HUES48 (cell line): Measurements from ENCODE around the gene CDC20.

Experiments
- H3K27ac ChIP-seq: one replicate; pipeline ENCODE4 v1.7.0; 2013; ENCODE audit warnings: low read depth, low read length, inconsistent platforms
- H3K27me3 ChIP-seq: 2 replicates; pipeline ENCODE4 v1.6.1; 2013; ENCODE audit warnings: mild to moderate bottlenecking, low read length; ENCODE audit not compliant: control insufficient read depth, insufficient read depth
- H3K36me3 ChIP-seq: 2 replicates; pipeline ENCODE4 v1.6.1; 2013; ENCODE audit warnings: low read length; ENCODE audit not compliant: control insufficient read depth, insufficient read depth
- H3K4me1 ChIP-seq: 2 replicates; pipeline ENCODE4 v1.6.1; 2013; ENCODE audit warnings: mild to moderate bottlenecking, low read length; ENCODE audit not compliant: control insufficient read depth, insufficient read depth
- H3K4me3 ChIP-seq: 2 replicates; pipeline ENCODE4 v1.5.1; 2013; ENCODE audit warnings: mild to moderate bottlenecking, low read depth, low read length
- H3K9ac ChIP-seq: 2 replicates; pipeline ENCODE4 v1.6.1; 2013; ENCODE audit warnings: mild to moderate bottlenecking, low read depth, low read length, moderate library complexity
- H3K9me3 ChIP-seq: 2 replicates; pipeline ENCODE4 v1.6.1; 2013; ENCODE audit warnings: low read length; ENCODE audit not compliant: control insufficient read depth, insufficient read depth

CDC20 gene

DNA sequence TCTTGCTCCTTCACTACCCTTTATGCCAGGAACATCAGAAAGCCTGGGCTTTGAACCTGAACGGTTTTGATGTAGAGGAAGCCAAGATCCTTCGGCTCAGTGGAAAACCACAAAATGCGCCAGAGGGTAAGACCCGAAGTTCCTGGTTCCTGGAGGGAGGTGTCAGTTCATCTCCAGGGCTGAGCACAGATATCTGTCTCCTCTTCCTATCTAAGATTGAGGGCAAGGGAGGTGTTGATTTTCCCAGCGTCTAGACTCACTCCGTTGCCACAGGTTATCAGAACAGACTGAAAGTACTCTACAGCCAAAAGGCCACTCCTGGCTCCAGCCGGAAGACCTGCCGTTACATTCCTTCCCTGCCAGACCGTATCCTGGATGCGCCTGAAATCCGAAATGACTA is 915 bp downstream of the CDC20 start:
- Histone ChIP-seq H3K27ac (peak overlapping the region; percentile 86), H3K36me3 (peaks cover 53% of the 10 kb centered on the region)

DNA sequence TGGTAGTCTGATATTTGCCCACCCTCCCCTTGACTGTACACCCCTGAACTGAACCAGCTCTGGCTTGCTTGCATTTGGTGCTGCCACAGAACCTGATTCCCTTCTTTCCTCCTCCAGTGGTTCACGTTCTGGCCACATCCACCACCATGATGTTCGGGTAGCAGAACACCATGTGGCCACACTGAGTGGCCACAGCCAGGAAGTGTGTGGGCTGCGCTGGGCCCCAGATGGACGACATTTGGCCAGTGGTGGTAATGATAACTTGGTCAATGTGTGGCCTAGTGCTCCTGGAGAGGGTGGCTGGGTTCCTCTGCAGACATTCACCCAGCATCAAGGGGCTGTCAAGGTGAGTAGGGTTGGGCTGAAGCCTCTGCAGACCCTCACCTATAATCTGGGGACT is 1.8 kb downstream of the CDC20 start:
- H3K36me3 ChIP-seq, result peaks cover 61% of the 10 kb centered on the region
- no peaks in the 10 kb centered on the region for H3K9me3 ChIP-seq
- H3K4me3 ChIP-seq, result peak overlapping the region; percentile 94
- H3K27me3 ChIP-seq, result no peaks in the 10 kb centered on the region
- no peak overlapping the region for H3K27ac ChIP-seq
- H3K9ac ChIP-seq, result no peak overlapping the region
- peaks cover 16% of the 10 kb centered on the region for H3K4me1 ChIP-seq

More for the DNA sequence above, 915 bp downstream of the CDC20 start:
- Histone ChIP-seq H3K9me3 (no peaks in the 10 kb centered on the region), H3K4me1 (peaks cover 15% of the 10 kb centered on the region), H3K27me3 (no peaks in the 10 kb centered on the region), H3K4me3 (peak overlapping the region; percentile 94), H3K9ac (peak overlapping the region; percentile 91; the same call in 1 of the 2 replicates)

DNA sequence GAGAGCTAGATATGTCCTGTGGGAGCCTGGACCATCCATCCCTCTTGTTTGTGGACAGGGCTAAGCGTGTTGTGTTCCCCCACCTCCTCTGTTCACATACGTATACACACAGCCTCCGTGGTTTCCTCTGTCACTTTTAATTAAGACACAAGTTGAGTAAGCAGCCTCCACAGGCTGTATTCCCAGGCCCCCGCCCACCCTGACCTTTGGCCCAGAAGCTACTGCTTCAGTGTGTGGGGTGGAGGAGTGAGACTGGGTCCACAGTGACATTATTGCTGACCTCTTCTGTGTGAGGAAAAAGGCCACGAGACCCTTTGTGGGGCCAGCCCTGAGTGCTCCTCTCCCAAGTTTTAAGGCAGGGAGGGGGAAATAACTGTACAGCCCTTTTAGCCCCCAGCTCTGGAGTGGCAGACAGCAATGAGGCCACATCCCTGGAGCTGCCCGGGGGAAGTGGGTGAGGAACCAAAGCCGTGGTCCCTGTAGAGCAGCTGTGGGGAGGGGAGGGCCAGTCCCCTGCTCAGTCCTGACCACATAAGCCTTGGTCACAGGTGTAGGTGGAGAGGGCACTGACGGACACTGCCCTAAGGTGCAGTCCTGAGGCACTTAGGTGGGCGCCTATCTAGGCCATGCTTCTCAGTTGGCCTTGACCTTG is 4.6 kb downstream of the CDC20 start:
- Histone ChIP-seq H3K9me3 (no peaks in the 10 kb centered on the region), H3K27ac (no peak overlapping the region), H3K4me3 (no peak overlapping the region), H3K4me1 (peaks cover 30% of the 10 kb centered on the region), H3K36me3 (peaks cover 61% of the 10 kb centered on the region), H3K27me3 (no peaks in the 10 kb centered on the region), H3K9ac (no peak overlapping the region)

DNA sequence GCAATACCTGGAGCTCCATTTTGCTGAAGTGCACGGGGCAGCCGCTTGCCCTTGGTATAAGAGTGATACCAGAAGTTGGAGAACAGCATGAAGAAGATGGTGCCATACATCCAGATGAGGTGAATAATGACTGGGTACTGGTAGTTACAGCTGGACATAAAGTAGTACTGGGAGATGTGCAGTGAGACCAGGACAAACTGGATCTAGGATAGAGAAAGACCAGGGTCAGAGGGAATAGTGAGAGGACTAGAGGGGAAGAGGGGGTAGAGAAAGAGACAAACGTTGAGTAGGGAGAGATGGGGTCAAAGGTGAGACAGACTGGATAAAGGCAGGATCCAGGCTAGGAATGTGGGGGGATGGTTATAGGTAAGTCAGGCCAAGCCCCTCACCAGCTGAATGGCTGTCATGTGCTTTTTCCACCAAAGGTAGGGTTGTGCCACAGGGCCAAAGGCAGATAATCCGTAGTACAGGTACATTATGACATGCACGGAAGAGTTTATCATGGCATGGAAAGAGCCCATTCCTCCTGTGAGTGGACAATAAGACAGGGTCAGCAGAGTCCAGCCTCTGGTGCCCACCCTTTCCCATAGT is 5.2 kb downstream of the CDC20 start:
- no peak overlapping the region for H3K9ac ChIP-seq
- H3K4me1 ChIP-seq, result peaks cover 35% of the 10 kb centered on the region
- no peak overlapping the region for H3K4me3 ChIP-seq
- H3K9me3 ChIP-seq, result no peaks in the 10 kb centered on the region
- H3K36me3 ChIP-seq, result peaks cover 61% of the 10 kb centered on the region
- H3K27ac ChIP-seq, result no peak overlapping the region
- H3K27me3 ChIP-seq, result no peaks in the 10 kb centered on the region

DNA sequence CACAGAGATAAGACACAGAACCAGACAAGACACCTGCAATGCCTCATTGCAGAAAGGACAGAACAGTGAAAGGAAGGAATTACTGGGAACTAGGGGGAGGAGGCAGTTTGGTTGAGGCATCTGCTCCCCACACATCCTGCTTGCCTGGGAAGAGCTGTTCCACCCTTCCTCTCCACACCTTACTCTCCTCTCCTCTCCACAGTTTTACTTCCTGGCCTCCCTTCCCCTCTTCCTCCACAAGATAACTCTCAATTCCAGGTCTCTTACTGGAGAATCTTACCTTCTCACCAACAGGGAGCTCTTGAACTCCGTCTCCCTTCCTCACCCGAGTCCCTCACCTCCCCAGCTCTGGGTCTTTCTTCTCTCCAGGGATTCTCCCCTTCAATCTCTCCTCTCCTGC is 6.9 kb downstream of the CDC20 start:
- Histone ChIP-seq H3K27me3 (no peaks in the 10 kb centered on the region), H3K4me1 (peaks cover 24% of the 10 kb centered on the region), H3K27ac (no peak overlapping the region), H3K9ac (no peak overlapping the region), H3K36me3 (peaks cover 48% of the 10 kb centered on the region), H3K9me3 (no peaks in the 10 kb centered on the region), H3K4me3 (peak overlapping the region; percentile 73; the same call in 1 of the 2 replicates)

DNA sequence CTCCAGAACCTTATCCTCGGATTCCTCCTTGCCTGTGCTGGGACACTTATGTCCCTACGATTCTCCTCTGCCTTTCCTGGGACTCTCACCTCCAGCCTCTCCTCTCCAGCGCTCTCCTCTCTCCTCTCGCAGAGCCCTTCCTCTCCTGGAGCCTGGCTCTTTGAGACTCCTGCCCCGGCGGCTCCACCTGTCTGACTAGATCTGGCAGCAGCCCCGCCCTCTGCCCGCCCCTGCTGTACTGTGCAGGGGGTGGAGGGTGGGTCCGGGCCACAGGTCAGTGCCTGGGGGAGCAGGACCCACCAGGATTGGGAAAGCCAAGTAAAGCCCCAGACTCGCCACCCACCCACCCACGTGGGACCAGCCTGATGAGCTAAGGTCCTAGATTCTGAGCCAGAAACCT is 7.4 kb downstream of the CDC20 start:
- Histone ChIP-seq H3K36me3 (peaks cover 43% of the 10 kb centered on the region), H3K27me3 (no peaks in the 10 kb centered on the region), H3K4me3 (peak overlapping the region; percentile 73), H3K27ac (no peak overlapping the region), H3K9ac (no peak overlapping the region), H3K4me1 (peaks cover 20% of the 10 kb centered on the region), H3K9me3 (no peaks in the 10 kb centered on the region)

DNA sequence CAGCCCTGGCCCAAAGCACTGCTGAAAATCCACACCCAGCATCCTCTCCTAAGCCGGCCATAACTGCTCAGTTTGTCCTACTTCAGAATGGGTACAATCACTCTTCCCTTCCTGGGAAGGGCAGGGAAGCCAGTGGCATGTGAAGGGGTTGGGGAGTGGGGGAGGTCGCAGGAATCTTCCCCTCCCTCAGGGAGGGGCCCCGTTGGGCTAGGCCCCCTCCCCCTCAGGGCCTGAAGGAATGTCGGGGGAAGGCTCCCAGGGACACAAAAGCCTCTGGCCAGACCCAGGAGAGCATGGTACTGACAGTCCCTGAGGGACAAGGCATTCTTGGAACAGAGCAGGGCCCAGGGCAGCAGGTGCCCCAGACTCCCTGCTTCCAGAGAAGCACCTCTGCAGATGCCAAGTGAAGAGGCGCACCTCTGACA is 7.8 kb downstream of the CDC20 start:
- H3K9me3 ChIP-seq, result no peaks in the 10 kb centered on the region
- no peaks in the 10 kb centered on the region for H3K27me3 ChIP-seq
- H3K27ac ChIP-seq, result no peak overlapping the region
- peaks cover 39% of the 10 kb centered on the region for H3K36me3 ChIP-seq
- H3K4me1 ChIP-seq, result peaks cover 20% of the 10 kb centered on the region
- peak overlapping the region; percentile 73 for H3K4me3 ChIP-seq
- H3K9ac ChIP-seq, result no peak overlapping the region

DNA sequence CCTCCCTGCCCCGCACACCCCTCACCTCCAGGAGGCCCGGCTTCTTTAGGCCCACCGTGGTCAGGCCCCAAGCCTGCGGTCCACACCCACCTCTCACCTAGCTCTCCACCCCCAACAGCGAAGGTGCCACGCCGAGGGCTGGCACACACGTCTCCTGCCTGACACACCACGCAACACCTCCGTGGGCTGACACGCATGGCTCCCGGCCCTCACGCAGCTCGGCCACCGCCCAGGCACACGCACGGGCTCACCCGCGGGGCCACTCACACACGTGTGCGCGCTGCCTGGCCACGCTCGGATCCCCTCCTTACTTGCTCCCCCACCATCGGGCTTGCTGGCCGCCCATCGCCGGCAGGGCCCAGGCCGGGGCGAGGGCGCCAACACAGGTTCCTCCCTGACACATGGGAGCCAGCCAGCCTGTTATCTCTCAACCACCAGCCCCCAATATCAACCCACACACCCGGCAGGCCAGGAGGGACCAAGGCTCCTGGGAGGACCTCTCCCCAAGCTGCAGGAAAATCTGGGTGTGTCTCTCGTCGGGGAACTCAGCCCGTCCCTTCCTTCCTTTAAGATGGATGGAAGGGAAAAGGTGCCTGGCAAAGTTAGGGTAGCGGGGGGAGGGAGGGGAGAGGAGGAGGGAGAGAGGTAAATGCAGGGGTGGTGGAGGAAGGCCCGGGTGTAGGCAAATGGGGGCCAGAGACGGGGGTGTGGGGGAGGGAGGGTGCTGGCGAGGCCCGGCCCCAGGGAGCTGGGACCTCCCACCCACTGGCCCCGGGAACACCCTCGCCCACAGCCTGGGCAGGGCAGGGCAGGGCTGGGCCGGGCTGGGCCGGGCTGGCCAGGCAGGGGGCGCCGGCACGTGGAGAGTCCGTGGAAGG is 8.5 kb downstream of the CDC20 start:
- Histone ChIP-seq H3K4me1 (peaks cover 20% of the 10 kb centered on the region), H3K4me3 (peak overlapping the region; percentile 73), H3K27me3 (no peaks in the 10 kb centered on the region), H3K27ac (peak overlapping the region; percentile 88), H3K9ac (peak overlapping the region; percentile 26; the same call in 1 of the 2 replicates), H3K36me3 (peaks cover 32% of the 10 kb centered on the region), H3K9me3 (no peaks in the 10 kb centered on the region)

DNA sequence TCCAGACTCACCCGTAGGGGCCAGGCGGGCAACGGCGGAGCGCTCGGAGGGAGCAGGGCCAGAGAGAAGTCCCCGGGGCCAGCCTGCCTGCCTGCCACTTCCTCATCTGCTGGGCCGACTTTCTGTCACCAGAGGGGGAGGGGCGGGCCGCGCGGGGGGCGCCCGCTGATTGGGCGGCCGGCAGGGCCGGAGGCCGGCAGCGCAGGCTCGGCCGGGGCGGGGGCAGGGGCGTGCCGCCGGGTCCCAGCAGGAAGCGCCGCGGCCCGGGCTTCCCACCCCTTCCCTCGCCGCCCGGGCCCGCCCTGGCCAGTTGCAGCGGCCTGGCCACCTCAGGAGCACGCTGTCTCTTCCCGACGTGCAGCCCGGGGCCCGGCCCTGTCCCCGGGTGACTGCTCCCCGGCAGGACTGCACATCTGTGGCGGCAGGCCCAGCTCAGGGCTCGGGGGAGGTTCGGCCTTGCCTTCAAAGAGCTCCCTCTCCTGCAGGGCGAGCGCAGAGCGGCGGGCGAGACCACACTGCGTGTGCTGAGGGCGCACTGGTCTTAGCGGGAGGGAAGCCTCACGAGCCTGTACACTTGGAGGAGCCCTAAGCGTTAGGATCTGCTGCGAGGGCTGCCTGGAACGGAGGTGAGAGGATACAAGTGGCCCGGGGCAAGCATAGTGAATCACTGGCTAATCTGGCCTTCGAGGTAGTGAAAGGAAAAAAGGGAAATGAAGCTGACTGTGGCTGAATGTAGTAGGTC is 9.3 kb downstream of the CDC20 start, which contains the start of gene ELOVL1:
Gene ELOVL1, minus strand, starts transcription at position 108 of the 742 bp plus-strand sequence. CDS start 2,402 bp downstream, outside the sequence.
- H3K9ac ChIP-seq, result peak within 1 kb of the TSS; percentile 80
- H3K4me3 ChIP-seq, result peak within 1 kb of the TSS; percentile 73
- peaks cover 25% of the 10 kb centered on the region for H3K36me3 ChIP-seq
- peaks cover 20% of the 10 kb centered on the region for H3K4me1 ChIP-seq
- H3K27me3 ChIP-seq, result no peaks in the 10 kb centered on the region
- peak within 1 kb of the TSS; percentile 94 for H3K27ac ChIP-seq
- H3K9me3 ChIP-seq, result no peaks in the 10 kb centered on the region

DNA sequence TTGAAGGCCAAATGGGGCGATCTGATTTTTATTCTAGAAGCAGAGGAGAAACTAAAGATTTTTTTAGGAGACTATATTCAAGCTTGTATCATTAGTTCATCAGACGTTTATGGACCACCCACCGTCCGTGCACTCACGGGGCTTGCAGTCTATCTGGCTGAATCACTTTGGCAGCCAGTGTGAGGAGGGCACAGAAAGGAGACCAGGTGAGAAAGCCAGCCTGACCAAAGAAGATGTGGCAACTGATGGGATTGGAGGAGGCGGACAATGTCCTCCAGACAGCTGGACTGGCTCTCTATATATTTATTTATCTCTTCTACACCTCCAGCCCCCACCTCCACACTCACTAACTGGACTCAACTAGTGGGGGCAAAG is 9.9 kb downstream of the CDC20 start:
- Histone ChIP-seq H3K36me3 (peaks cover 19% of the 10 kb centered on the region), H3K4me1 (peaks cover 20% of the 10 kb centered on the region), H3K9me3 (no peaks in the 10 kb centered on the region), H3K9ac (peak overlapping the region; percentile 80), H3K27ac (peak overlapping the region; percentile 94), H3K4me3 (peak overlapping the region; percentile 73), H3K27me3 (no peaks in the 10 kb centered on the region)
